Mesendoderm (in vitro differentiated cells): ENCODE data around the gene PKHD1. TPM values are rescaled to one million over a fixed set of nuclear protein-coding genes. Genes with fewer than 3 reads are reported as not detected.

Experiments used
- DNase-seq: peaks from one replicate; pipeline ENCODE4 v3.0.0; 2013
- H2AK5ac ChIP-seq: 2 replicates; pipeline ENCODE4 v1.6.1; 2013; ENCODE audit warnings: low read length, inconsistent platforms
- H2BK120ac ChIP-seq: 2 replicates; pipeline ENCODE4 v1.6.1; 2013; ENCODE audit warnings: low read depth, mild to moderate bottlenecking, low read length, moderate library complexity, mixed read lengths
- H2BK15ac ChIP-seq: replicated peaks from 2 replicates; pipeline ENCODE4 v1.6.1; 2013; ENCODE audit warnings: low read depth, mild to moderate bottlenecking, moderate library complexity
- H2BK5ac ChIP-seq: 2 replicates; pipeline ENCODE4 v1.6.1; 2013; ENCODE audit warnings: low read length, inconsistent platforms
- H3K18ac ChIP-seq: 2 replicates; pipeline ENCODE4 v1.6.1; 2013; ENCODE audit warnings: mild to moderate bottlenecking, low read length, mixed read lengths
- H3K23ac ChIP-seq: one replicate; pipeline ENCODE4 v1.6.1; 2013; ENCODE audit warnings: low read length
- H3K27ac ChIP-seq: 2 replicates; pipeline ENCODE4 v1.5.1; 2013; ENCODE audit warnings: low read depth, mild to moderate bottlenecking, inconsistent platforms, low read length, moderate library complexity
- H3K27me3 ChIP-seq: 2 replicates; pipeline ENCODE4 v1.6.1; 2013; ENCODE audit warnings: low read length, control low read depth, mild to moderate bottlenecking, inconsistent platforms; ENCODE audit not compliant: insufficient read depth, poor library complexity
- H3K36me3 ChIP-seq: 2 replicates; pipeline ENCODE4 v1.6.1; 2013; ENCODE audit warnings: low read length, inconsistent platforms; ENCODE audit not compliant: control insufficient read depth, insufficient read depth
- H3K4ac ChIP-seq: one replicate; pipeline ENCODE4 v1.6.1; 2013; ENCODE audit warnings: low read depth, mild to moderate bottlenecking, low read length, moderate library complexity
- H3K4me1 ChIP-seq: 2 replicates; pipeline ENCODE4 v1.6.1; 2013; ENCODE audit warnings: low read depth, low read length, inconsistent platforms; ENCODE audit not compliant: control insufficient read depth
- H3K4me2 ChIP-seq: 2 replicates; pipeline ENCODE4 v1.6.1; 2013; ENCODE audit warnings: low read length
- H3K4me3 ChIP-seq: 2 replicates; pipeline ENCODE4 v1.5.1; 2013; ENCODE audit warnings: mild to moderate bottlenecking, low read length
- H3K56ac ChIP-seq: one replicate; pipeline ENCODE4 v1.6.1; 2013; ENCODE audit warnings: low read length
- H3K79me1 ChIP-seq: 2 replicates; pipeline ENCODE4 v1.6.1; 2013; ENCODE audit warnings: low read length, inconsistent platforms
- H3K79me2 ChIP-seq: 2 replicates; pipeline ENCODE4 v1.6.1; 2013; ENCODE audit warnings: mild to moderate bottlenecking, low read length; ENCODE audit not compliant: control insufficient read depth, insufficient read depth
- H3K9ac ChIP-seq: 2 replicates; pipeline ENCODE4 v1.6.1; 2013; ENCODE audit warnings: low read length, inconsistent platforms
- H4K5ac ChIP-seq: one replicate; pipeline ENCODE4 v1.6.1; 2013; ENCODE audit warnings: low read length
- H4K8ac ChIP-seq: one replicate; pipeline ENCODE4 v1.6.1; 2013; ENCODE audit warnings: low read depth, mild to moderate bottlenecking, control low read depth, low read length, moderate library complexity
- WGBS: extraction: QIAGEN DNeasy Blood & Tissue Kit; methylation state at CpG from one replicate; pipeline ENCODE4 v1.1.7; 2013; ENCODE audit warnings: low lambda C conversion rate, missing lambda C conversion rate; ENCODE audit not compliant: insufficient coverage; ENCODE audit errors: extremely low coverage; 5-methylcytosine and 5-hydroxymethylcytosine counted together
- polyA plus RNA-seq, 2 experiments: library from polyadenylated mRNA; stranded (reverse); fragments of 200-250 nt; gene quantifications; one replicate each; pipeline ENCODE4 v1.2.3, GENCODE V29; 2013

Gene PKHD1
- 0.04 TPM for polyA plus RNA-seq (2013, experiment 1 of 2)
- polyA plus RNA-seq (2013, experiment 2 of 2), result 0.03 TPM

GRCh38 chr6:52087498-52087999 is at the start of gene PKHD1:
PKHD1 (minus strand) TSS chr6:52087613; CDS start chr6:52084933, 2,680 bp downstream.
- Histone ChIP-seq H2AK5ac (no peak within 1 kb of the TSS), H3K56ac (peak within 1 kb of the TSS; percentile 9), H3K36me3 (no peaks in the 10 kb centered on the region), H3K4me1 (no peaks in the 10 kb centered on the region), H4K5ac (no peak within 1 kb of the TSS), H3K79me2 (no peaks in the 10 kb centered on the region), H3K18ac (no peak within 1 kb of the TSS), H3K79me1 (no peaks in the 10 kb centered on the region), H3K4me2 (no peak within 1 kb of the TSS), H3K4me3 (no peak within 1 kb of the TSS), H3K27me3 (no peaks in the 10 kb centered on the region), H2BK5ac (no peak within 1 kb of the TSS), H4K8ac (no peak within 1 kb of the TSS), H3K4ac (no peak within 1 kb of the TSS), H2BK120ac (no peak within 1 kb of the TSS), H3K27ac (no peak within 1 kb of the TSS), H3K9ac (no peak within 1 kb of the TSS), H3K23ac (no peak within 1 kb of the TSS), H2BK15ac (peak within 1 kb of the TSS; percentile 75)
- WGBS, result no CpG with 5 or more reads among the region's 7 CpGs
- DNase-seq, result peak; percentile 63

GRCh38 chr6:52136934-52137467 is 49.6 kb upstream of the PKHD1 start:
- no peak overlapping the region for H3K56ac ChIP-seq
- no peak overlapping the region for H3K4me3 ChIP-seq
- no peak overlapping the region for H2BK15ac ChIP-seq
- H2BK120ac ChIP-seq, result no peak overlapping the region
- H3K18ac ChIP-seq, result no peak overlapping the region
- H3K36me3 ChIP-seq, result no peaks in the 10 kb centered on the region
- no peak overlapping the region for H3K4ac ChIP-seq
- no CpG with 5 or more reads among the region's 12 CpGs for WGBS
- no peak overlapping the region for H2BK5ac ChIP-seq
- no peak overlapping the region for H3K4me2 ChIP-seq
- no peaks in the 10 kb centered on the region for H3K79me1 ChIP-seq
- H3K27ac ChIP-seq, result no peak overlapping the region
- DNase-seq, result peak; percentile 18
- H3K27me3 ChIP-seq, result no peaks in the 10 kb centered on the region
- H3K23ac ChIP-seq, result no peak overlapping the region
- no peak overlapping the region for H4K5ac ChIP-seq
- no peaks in the 10 kb centered on the region for H3K4me1 ChIP-seq
- H3K9ac ChIP-seq, result no peak overlapping the region
- H4K8ac ChIP-seq, result no peak overlapping the region
- H3K79me2 ChIP-seq, result no peaks in the 10 kb centered on the region
- no peak overlapping the region for H2AK5ac ChIP-seq

- no peak overlapping the region for H3K4me2 ChIP-seq
- no peak overlapping the region for H3K18ac ChIP-seq
- no peak overlapping the region for H3K27ac ChIP-seq
- no peak for DNase-seq
- H4K5ac ChIP-seq, result no peak overlapping the region
- no peak overlapping the region for H3K4me3 ChIP-seq
- no peak overlapping the region for H3K56ac ChIP-seq
- no peak overlapping the region for H3K4ac ChIP-seq
- no peaks in the 10 kb centered on the region for H3K79me1 ChIP-seq
- no peak overlapping the region for H4K8ac ChIP-seq
- H3K36me3 ChIP-seq, result no peaks in the 10 kb centered on the region
- H3K79me2 ChIP-seq, result no peaks in the 10 kb centered on the region
- no peaks in the 10 kb centered on the region for H3K4me1 ChIP-seq
- H2BK5ac ChIP-seq, result no peak overlapping the region
- no CpG with 5 or more reads among the region's 4 CpGs for WGBS
- no peak overlapping the region for H3K23ac ChIP-seq
- no peak overlapping the region for H2AK5ac ChIP-seq
- no peak overlapping the region for H2BK15ac ChIP-seq
- H3K27me3 ChIP-seq, result no peaks in the 10 kb centered on the region
- H3K9ac ChIP-seq, result no peak overlapping the region
- H2BK120ac ChIP-seq, result no peak overlapping the region
These were observed 48.6 kb upstream of the PKHD1 start for GRCh38 chr6:52136055-52136454.

GRCh38 chr6:52135217-52135616 is 47.8 kb upstream of the PKHD1 start:
- no peak overlapping the region for H3K23ac ChIP-seq
- no peak overlapping the region for H2BK5ac ChIP-seq
- H2BK15ac ChIP-seq, result no peak overlapping the region
- H4K8ac ChIP-seq, result no peak overlapping the region
- H3K56ac ChIP-seq, result no peak overlapping the region
- H3K9ac ChIP-seq, result no peak overlapping the region
- H3K79me1 ChIP-seq, result no peaks in the 10 kb centered on the region
- H3K4me2 ChIP-seq, result no peak overlapping the region
- H3K79me2 ChIP-seq, result no peaks in the 10 kb centered on the region
- H2AK5ac ChIP-seq, result no peak overlapping the region
- DNase-seq, result no peak
- no peaks in the 10 kb centered on the region for H3K4me1 ChIP-seq
- no peaks in the 10 kb centered on the region for H3K36me3 ChIP-seq
- no CpG with 5 or more reads among the region's 4 CpGs for WGBS
- H4K5ac ChIP-seq, result no peak overlapping the region
- H3K4ac ChIP-seq, result no peak overlapping the region
- H3K27me3 ChIP-seq, result no peaks in the 10 kb centered on the region
- no peak overlapping the region for H2BK120ac ChIP-seq
- H3K18ac ChIP-seq, result no peak overlapping the region
- no peak overlapping the region for H3K27ac ChIP-seq
- no peak overlapping the region for H3K4me3 ChIP-seq

GRCh38 chr6:52134011-52134410 is 46.6 kb upstream of the PKHD1 start:
- Histone ChIP-seq H3K79me1 (no peaks in the 10 kb centered on the region), H4K8ac (no peak overlapping the region), H2BK5ac (no peak overlapping the region), H3K18ac (no peak overlapping the region), H4K5ac (no peak overlapping the region), H3K36me3 (no peaks in the 10 kb centered on the region), H2AK5ac (no peak overlapping the region), H3K9ac (no peak overlapping the region), H3K23ac (no peak overlapping the region), H3K4me1 (no peaks in the 10 kb centered on the region), H3K4ac (no peak overlapping the region), H3K27ac (no peak overlapping the region), H3K79me2 (no peaks in the 10 kb centered on the region), H2BK120ac (no peak overlapping the region), H3K4me2 (no peak overlapping the region), H3K27me3 (no peaks in the 10 kb centered on the region), H3K56ac (no peak overlapping the region), H2BK15ac (no peak overlapping the region), H3K4me3 (no peak overlapping the region)
- no CpG with 5 or more reads among the region's 3 CpGs for WGBS
- DNase-seq, result no peak

GRCh38 chr6:52133324-52133723 is 45.9 kb upstream of the PKHD1 start:
- no CpG with 5 or more reads among the region's 2 CpGs for WGBS
- Histone ChIP-seq H3K4me2 (no peak overlapping the region), H3K27me3 (no peaks in the 10 kb centered on the region), H2BK5ac (no peak overlapping the region), H3K4me1 (no peaks in the 10 kb centered on the region), H3K79me1 (no peaks in the 10 kb centered on the region), H3K4me3 (no peak overlapping the region), H3K36me3 (no peaks in the 10 kb centered on the region), H3K27ac (no peak overlapping the region), H2AK5ac (no peak overlapping the region), H3K18ac (no peak overlapping the region), H3K23ac (no peak overlapping the region), H4K8ac (no peak overlapping the region), H3K79me2 (no peaks in the 10 kb centered on the region), H3K4ac (no peak overlapping the region), H2BK120ac (no peak overlapping the region), H2BK15ac (no peak overlapping the region), H3K56ac (no peak overlapping the region), H3K9ac (no peak overlapping the region), H4K5ac (no peak overlapping the region)
- DNase-seq, result no peak
